Spleen (tissue), 11 donors: ENCODE results near the gene SPINT3. TPM values are rescaled to one million over a fixed set of nuclear protein-coding genes. Genes with fewer than 3 reads are reported as not detected.

Experiments used
- DNase-seq: peaks from one replicate; pipeline ENCODE4 v3.0.0-alpha.2; 2020
- H3K27ac ChIP-seq, 8 donors: fragments of 200-600 bp; sonication (generic) in 7 of 8; 1 replicate in 4 of 8; 2 replicates in 4 of 8; pipeline versions ENCODE4 v1.5.0 to v1.8.0; 2016 to 2021; ENCODE audit warnings: inconsistent platforms in 4 of 8, mild to moderate bottlenecking in 4 of 8, moderate library complexity in 1 of 8
- H3K27me3 ChIP-seq, 7 donors: fragments of 200-600 bp; sonication (generic) in 6 of 7; replicated peaks in 1 of 7; 1 replicate in 4 of 7; 2 replicates in 3 of 7; pipeline versions ENCODE4 v1.5.0 to v1.8.0; 2016 to 2021; ENCODE audit warnings: inconsistent platforms in 3 of 7, mild to moderate bottlenecking in 1 of 7
- H3K36me3 ChIP-seq, 6 donors: fragments of 200-600 bp; sonication (generic) in 5 of 6; 1 replicate in 4 of 6; 2 replicates in 2 of 6; pipeline versions ENCODE4 v1.5.0 to v1.8.0; 2016 to 2021; ENCODE audit warnings: inconsistent platforms in 2 of 6
- H3K4me1 ChIP-seq, 6 donors: fragments of 200-600 bp; sonication (generic) in 5 of 6; 1 replicate in 3 of 6; 2 replicates in 3 of 6; pipeline versions ENCODE4 v1.5.0 to v1.8.0; 2016 to 2021; ENCODE audit warnings: inconsistent platforms in 3 of 6
- H3K4me3 ChIP-seq, 8 donors: fragments of 200-600 bp; sonication (generic) in 7 of 8; 1 replicate in 4 of 8; 2 replicates in 4 of 8; pipeline versions ENCODE4 v1.5.0 to v1.8.0; 2016 to 2021; ENCODE audit warnings: inconsistent platforms in 4 of 8, mild to moderate bottlenecking in 4 of 8, moderate library complexity in 2 of 8
- H3K9me3 ChIP-seq, 8 donors: fragments of 200-600 bp; sonication (generic) in 7 of 8; 1 replicate in 4 of 8; 2 replicates in 4 of 8; pipeline versions ENCODE4 v1.5.0 to v1.8.0; 2016 to 2021; ENCODE audit warnings: inconsistent platforms in 4 of 8
- CTCF ChIP-seq, 11 experiments: fragments of 200-600 bp in 7 of 11; fragments of 450-650 bp in 4 of 11; sonication (generic) in 4 of 11; IDR thresholded peaks in 8 of 11; conservative IDR thresholded peaks in 3 of 11; 1 replicate in 7 of 11; 2 replicates in 4 of 11; pipeline versions ENCODE4 v1.4.0 to v1.8.0; 2016 to 2021; ENCODE audit warnings: antibody characterized with exemption in 11 of 11, inconsistent platforms in 4 of 11, mild to moderate bottlenecking in 1 of 11
- POLR2A ChIP-seq, 3 donors: fragments of 450-650 bp; IDR thresholded peaks; one replicate each; pipeline ENCODE4 v1.5.1; 2017; ENCODE audit warnings: antibody characterized with exemption in 3 of 3, mild to moderate bottlenecking in 1 of 3
- POLR2AphosphoS5 ChIP-seq, 3 donors: sonication (generic); formaldehyde crosslinking; IDR thresholded peaks; one replicate each; pipeline ENCODE4 v1.5.1; 2017; ENCODE audit warnings: antibody characterized with exemption in 3 of 3
- WGBS, 5 donors: extraction: QIAGEN DNeasy Blood & Tissue Kit in 3 of 5; methylation state at CpG; one replicate each; pipeline versions ENCODE4 v1.1.5 to v1.1.7; 2013 to 2018; 5-methylcytosine and 5-hydroxymethylcytosine counted together
- intact Hi-C: fragments of 100-400 bp; cut with DNase I; formaldehyde crosslinking; loops from one replicate; pipeline ENCODE4 v1.15.0; 2023; ENCODE audit warnings: low total_unique reads
- polyA plus RNA-seq, 3 donors: library from polyadenylated mRNA; stranded (reverse); fragments of 200-250 nt; gene quantifications; one replicate each; pipeline ENCODE4 v1.2.1, GENCODE V29; 2013
- total RNA-seq, 7 donors: library from RNA; depleted of rRNA in 3 of 7; stranded (reverse); fragments of >200 nt in 3 of 7; fragmentation: NEBNext Ultra II Directional in 4 of 7; extraction: Animal tissue kit (Norgen Biotek cat#: 25700) in 4 of 7; gene quantifications; one replicate each; pipeline versions ENCODE4 v1.1.0 to v1.2.1, GENCODE V29; 2016 to 2021
- donor health status: healthy with polysubstance abuse.
- donor health status: DM: no; HTN: no; CAD: no; lungs with moderate emphysema.
- donor health status: DM: no; HTN: no; CAD: no.
- donor health status: Bipolar disorder and iron deficiency.
- donor health status: healthy.
- donor health status: DM: no; HTN: no; CAD: no.
- donor health status: DM: yes; HTN: yes; CAD: no.

Gene SPINT3
- total and polyA plus RNA-seq, 10 donors, result not detected

DNA sequence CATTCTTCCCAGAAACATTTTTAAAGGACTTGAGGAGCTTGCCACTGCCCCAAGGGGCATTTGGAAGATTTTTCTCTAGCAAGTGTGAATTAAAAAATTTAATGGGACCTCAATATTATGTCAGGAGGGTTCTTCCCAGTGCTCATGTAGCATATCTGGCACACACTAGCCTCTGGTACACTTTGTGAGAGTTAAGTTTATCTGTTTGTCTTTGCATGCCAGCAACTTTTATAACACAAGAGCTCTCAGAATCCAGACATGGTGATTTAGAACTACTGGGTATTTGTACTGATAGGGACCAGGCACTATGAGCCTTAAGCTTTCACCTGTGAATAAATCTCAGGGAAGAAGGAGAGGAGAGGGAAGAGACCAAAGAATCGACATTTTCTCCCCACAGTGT lies 12.9 kb downstream of the SPINT3 start:
- Histone ChIP-seq H3K36me3 (no peaks in the 10 kb centered on the region), H3K4me1 (no peaks in the 10 kb centered on the region), H3K27me3 (peaks cover 0 to 54% (median 9%) of the 10 kb centered on the region in 7 donors), H3K9me3 (no peaks in the 10 kb centered on the region), H3K27ac (no peak overlapping the region), H3K4me3 (no peak overlapping the region)
- no peak for DNase-seq
- whole genome bisulfite sequencing, 5 donors, result 59 to 83% (median 72%) methylated on average over 1 of the region's 1 CpG
- intact Hi-C loops, result no loop called here
- TF ChIP-seq POLR2AphosphoS5 (IDR thresholded peaks at IDR 0.05) (no peak), CTCF (IDR thresholded peaks at IDR 0.05 in 8 of 11, conservative IDR thresholded peaks at IDR 0.05 in 3 of 11) (no peak), POLR2A (IDR thresholded peaks at IDR 0.05) (no peak)

DNA sequence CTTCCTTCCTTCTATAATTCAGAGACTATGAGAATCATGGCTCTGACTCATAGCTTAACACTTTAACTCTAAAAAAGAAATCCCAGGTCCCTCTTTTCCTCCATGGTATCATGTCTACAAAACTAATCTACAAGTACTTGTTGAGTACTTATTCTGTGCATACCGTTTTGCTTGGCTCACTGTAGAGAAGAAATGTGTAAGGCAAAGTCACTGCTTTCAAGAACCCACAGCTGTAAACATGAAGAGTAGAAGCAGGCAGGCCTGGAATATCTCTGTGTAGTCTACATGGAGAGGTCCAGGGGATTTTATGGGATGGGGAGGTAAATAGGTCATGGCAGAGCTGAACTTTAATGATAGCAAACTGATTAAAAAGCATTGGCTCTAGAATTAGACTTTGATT lies 13.8 kb downstream of the SPINT3 start:
- intact Hi-C loops, result no loop called here

DNA sequence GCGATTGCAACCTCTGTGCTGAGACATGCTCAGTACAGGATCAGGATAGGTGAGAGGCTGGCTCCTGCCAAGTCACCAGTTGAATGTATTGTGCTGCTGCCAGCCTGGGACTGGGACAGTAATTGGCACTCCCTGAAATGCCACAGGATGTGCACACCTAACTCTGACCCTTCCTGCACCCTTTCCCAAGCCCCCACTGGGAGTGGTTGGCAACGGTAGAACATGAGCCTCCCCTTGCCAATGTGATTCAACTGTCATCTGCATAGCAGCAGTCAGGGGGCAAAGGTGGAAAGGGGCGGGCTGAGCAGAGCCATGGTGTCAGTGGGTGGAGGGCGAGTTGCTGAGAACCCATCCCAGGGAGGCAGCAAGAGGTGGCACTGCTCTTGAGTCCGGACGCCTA lies 15.4 kb downstream of the SPINT3 start:
- peaks cover 0 to 68% (median 9%) of the 10 kb centered on the region in 7 donors for H3K27me3 ChIP-seq
- H3K4me1 ChIP-seq, result no peaks in the 10 kb centered on the region
- DNase-seq, result no peak
- H3K9me3 ChIP-seq, result no peaks in the 10 kb centered on the region
- no peaks in the 10 kb centered on the region for H3K36me3 ChIP-seq
- H3K27ac ChIP-seq, result no peak overlapping the region
- intact Hi-C loops, result no loop called here
- WGBS, 5 donors, result 65 to 83% (median 79%) methylated on average over 5 to 6 of the region's 6 CpGs
- TF ChIP-seq POLR2AphosphoS5 (IDR thresholded peaks at IDR 0.05) (no peak), CTCF (IDR thresholded peaks at IDR 0.05 in 8 of 11, conservative IDR thresholded peaks at IDR 0.05 in 3 of 11) (no peak), POLR2A (IDR thresholded peaks at IDR 0.05) (no peak)
- H3K4me3 ChIP-seq, result no peak overlapping the region

More for the DNA sequence above, 13.8 kb downstream of the SPINT3 start:
- DNase-seq, result no peak
- no peaks in the 10 kb centered on the region for H3K9me3 ChIP-seq
- H3K27ac ChIP-seq, result no peak overlapping the region
- no peak overlapping the region for H3K4me3 ChIP-seq
- H3K36me3 ChIP-seq, result no peaks in the 10 kb centered on the region
- H3K27me3 ChIP-seq, result peaks cover 0 to 64% (median 9%) of the 10 kb centered on the region in 7 donors
- no peaks in the 10 kb centered on the region for H3K4me1 ChIP-seq
- TF ChIP-seq POLR2A (IDR thresholded peaks at IDR 0.05) (no peak), POLR2AphosphoS5 (IDR thresholded peaks at IDR 0.05) (no peak), CTCF (IDR thresholded peaks at IDR 0.05 in 8 of 11, conservative IDR thresholded peaks at IDR 0.05 in 3 of 11) (no peak)
- WGBS, 5 donors, result 49 to 82% (median 73%) methylated on average over 1 of the region's 1 CpG

- Histone ChIP-seq H3K36me3 (no peaks in the 10 kb centered on the region), H3K4me1 (no peaks in the 10 kb centered on the region), H3K27me3 (peaks cover 0 to 53% (median 9%) of the 10 kb centered on the region in 7 donors), H3K4me3 (no peak overlapping the region), H3K27ac (no peak overlapping the region), H3K9me3 (no peaks in the 10 kb centered on the region)
- TF ChIP-seq CTCF (IDR thresholded peaks at IDR 0.05 in 8 of 11, conservative IDR thresholded peaks at IDR 0.05 in 3 of 11), result no peak
- TF ChIP-seq POLR2AphosphoS5 (IDR thresholded peaks at IDR 0.05), result no peak
- TF ChIP-seq POLR2A (IDR thresholded peaks at IDR 0.05), result no peak
- intact Hi-C loops, result no loop called here
- no peak for DNase-seq
- 72 to 90% (median 87%) methylated on average over 3 of the region's 3 CpGs for WGBS, 5 donors
Measured at GRCh38 chr20:45497971-45498494, 17.4 kb downstream of the SPINT3 start.
